ENCODE data around the gene SNRK. TPM values are rescaled to one million over a fixed set of nuclear protein-coding genes. Genes with fewer than 3 reads are reported as not detected.
A peak's percentile ranks its signal among the peaks of the same experiment; 100 is the strongest.

SNRK gene
- total RNA-seq, 1 experiment from 2014 or later: 25.4 TPM

DNA sequence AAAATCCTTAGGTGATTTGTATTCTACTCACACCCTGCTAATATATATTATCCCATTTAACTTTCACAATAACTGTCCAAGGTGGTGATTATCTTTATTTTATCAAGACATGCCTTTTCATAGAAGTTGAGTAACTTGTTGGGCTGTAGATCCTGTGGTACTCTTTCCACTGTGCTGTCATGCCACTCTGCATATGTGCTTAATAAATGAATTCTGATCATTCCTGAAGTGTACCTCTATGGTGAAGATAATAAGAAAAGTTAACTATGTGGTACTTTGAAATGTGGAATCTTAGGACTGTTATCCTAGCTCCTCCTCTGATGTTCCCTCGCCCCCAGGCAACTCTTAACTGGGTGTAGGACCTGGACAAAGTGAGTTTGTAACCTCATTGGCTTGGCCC lies 5.2 kb downstream of the SNRK start:
- CTCF ChIA-PET: no interaction called here
- TF ChIP-seq, protein P1, sequence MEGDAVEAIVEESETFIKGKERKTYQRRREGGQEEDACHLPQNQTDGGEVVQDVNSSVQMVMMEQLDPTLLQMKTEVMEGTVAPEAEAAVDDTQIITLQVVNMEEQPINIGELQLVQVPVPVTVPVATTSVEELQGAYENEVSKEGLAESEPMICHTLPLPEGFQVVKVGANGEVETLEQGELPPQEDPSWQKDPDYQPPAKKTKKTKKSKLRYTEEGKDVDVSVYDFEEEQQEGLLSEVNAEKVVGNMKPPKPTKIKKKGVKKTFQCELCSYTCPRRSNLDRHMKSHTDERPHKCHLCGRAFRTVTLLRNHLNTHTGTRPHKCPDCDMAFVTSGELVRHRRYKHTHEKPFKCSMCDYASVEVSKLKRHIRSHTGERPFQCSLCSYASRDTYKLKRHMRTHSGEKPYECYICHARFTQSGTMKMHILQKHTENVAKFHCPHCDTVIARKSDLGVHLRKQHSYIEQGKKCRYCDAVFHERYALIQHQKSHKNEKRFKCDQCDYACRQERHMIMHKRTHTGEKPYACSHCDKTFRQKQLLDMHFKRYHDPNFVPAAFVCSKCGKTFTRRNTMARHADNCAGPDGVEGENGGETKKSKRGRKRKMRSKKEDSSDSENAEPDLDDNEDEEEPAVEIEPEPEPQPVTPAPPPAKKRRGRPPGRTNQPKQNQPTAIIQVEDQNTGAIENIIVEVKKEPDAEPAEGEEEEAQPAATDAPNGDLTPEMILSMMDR (IDR thresholded peaks at IDR 0.05; ENCODE audit: insufficient read depth in 1 of 2, low read depth in 1 of 2, low read length in 1 of 2, severe bottlenecking in 1 of 2, unreplicated experiment in 1 of 2): no peak
- Mint-ChIP-seq H3K36me3 (ENCODE audit: insufficient read depth, unreplicated experiment) (peaks cover 9% of the 10 kb centered on the region), H3K27me3 (ENCODE audit: insufficient read depth, unreplicated experiment) (no peaks in the 10 kb centered on the region), H3K4me3 (ENCODE audit: unreplicated experiment) (peak overlapping the region; percentile 81), H3K27ac (ENCODE audit: unreplicated experiment) (no peak overlapping the region), H3K9me3 (ENCODE audit: unreplicated experiment) (no peaks in the 10 kb centered on the region), H3K4me1 (ENCODE audit: low read depth, unreplicated experiment) (peaks cover 43% of the 10 kb centered on the region)
- no TSS peak for BruUV-seq (replicated peaks)
- H3K4me1 ChIP-seq: peaks cover 58% of the 10 kb centered on the region
- intact Hi-C loops (cut with micrococcal nuclease; ENCODE audit: unreplicated experiment): no loop called here
- H3K9me3 ChIP-seq: no peaks in the 10 kb centered on the region
- H3K27me3 ChIP-seq (replicated peaks; ENCODE audit: control insufficient read depth, insufficient read depth, low read length): no peaks in the 10 kb centered on the region
- POLR2A ChIA-PET: no interaction called here
- DNase-seq: no peak
- H3K4me3 ChIP-seq (ENCODE audit: low read depth, low read length): no peak overlapping the region
- H3K36me3 ChIP-seq (ENCODE audit: control insufficient read depth, insufficient read depth, low read length): no peaks in the 10 kb centered on the region

DNA sequence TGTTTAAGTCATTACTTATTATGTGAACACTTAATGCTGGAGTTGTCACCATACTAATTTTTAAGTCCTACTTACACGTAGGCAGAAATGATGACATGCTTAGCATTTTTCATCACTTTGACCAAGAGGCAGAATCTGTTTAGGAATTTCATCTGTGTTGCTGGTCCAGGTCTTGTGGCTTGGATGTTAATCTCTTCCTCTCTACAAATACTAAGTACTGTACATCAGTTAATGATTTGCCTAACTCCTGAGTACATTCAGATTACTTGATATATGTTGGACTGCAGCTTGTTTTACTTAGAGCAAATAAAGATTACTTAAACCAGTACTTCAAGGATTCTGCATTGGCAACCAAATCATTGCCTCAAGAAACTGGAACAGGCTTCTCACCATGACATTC lies 8.6 kb downstream of the SNRK start:
- Mint-ChIP-seq H3K36me3 (ENCODE audit: insufficient read depth, unreplicated experiment) (peaks cover 16% of the 10 kb centered on the region), H3K27ac (ENCODE audit: unreplicated experiment) (no peak overlapping the region), H3K27me3 (ENCODE audit: insufficient read depth, unreplicated experiment) (no peaks in the 10 kb centered on the region), H3K4me1 (ENCODE audit: low read depth, unreplicated experiment) (peaks cover 36% of the 10 kb centered on the region), H3K4me3 (ENCODE audit: unreplicated experiment) (no peak overlapping the region), H3K9me3 (ENCODE audit: unreplicated experiment) (no peaks in the 10 kb centered on the region)
- no peaks in the 10 kb centered on the region for H3K27me3 ChIP-seq (replicated peaks; ENCODE audit: control insufficient read depth, insufficient read depth, low read length)
- no TSS peak for BruUV-seq (replicated peaks)
- no peaks in the 10 kb centered on the region for H3K9me3 ChIP-seq
- H3K4me3 ChIP-seq (ENCODE audit: low read depth, low read length): no peak overlapping the region
- ChIA-PET POLR2A (no interaction called here), CTCF (no interaction called here)
- intact Hi-C loops (cut with micrococcal nuclease; ENCODE audit: unreplicated experiment): loop anchor here (1.0 kb wide), 1 partner anchor 8 kb away; no protein-coding TSS in a partner anchor
- TF ChIP-seq, protein P1 (IDR thresholded peaks at IDR 0.05; ENCODE audit: insufficient read depth in 1 of 2, low read depth in 1 of 2, low read length in 1 of 2, severe bottlenecking in 1 of 2, unreplicated experiment in 1 of 2): no peak
- DNase-seq: peak in 1 of 2 experiments; percentile 32
- peaks cover 38% of the 10 kb centered on the region for H3K4me1 ChIP-seq
- H3K36me3 ChIP-seq (ENCODE audit: control insufficient read depth, insufficient read depth, low read length): no peaks in the 10 kb centered on the region; the same call in 1 of the 2 replicates

DNA sequence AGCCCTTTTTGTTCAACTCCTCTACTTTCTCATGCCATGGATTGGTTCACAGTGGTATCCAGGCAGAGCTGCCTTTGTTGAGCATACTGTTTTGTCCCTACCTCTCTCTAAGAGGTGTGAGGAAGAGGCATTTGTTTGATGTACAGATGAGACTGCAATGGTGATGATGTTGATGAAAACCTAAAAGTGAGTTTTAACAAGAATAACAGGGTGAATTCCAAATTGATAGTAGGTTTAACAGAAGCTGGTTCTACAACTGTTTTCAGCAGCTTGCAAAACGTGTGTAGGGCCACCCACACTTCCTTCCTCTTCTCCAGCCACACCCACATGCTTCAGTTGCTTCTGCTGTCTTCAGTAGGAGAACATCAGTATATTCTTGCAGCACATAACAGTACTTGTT lies 10.2 kb downstream of the SNRK start:
- H3K36me3 ChIP-seq (ENCODE audit: control insufficient read depth, insufficient read depth, low read length): no peaks in the 10 kb centered on the region; the same call in 1 of the 2 replicates
- TF ChIP-seq, protein P1 (IDR thresholded peaks at IDR 0.05; ENCODE audit: insufficient read depth in 1 of 2, low read depth in 1 of 2, low read length in 1 of 2, severe bottlenecking in 1 of 2, unreplicated experiment in 1 of 2): no peak
- ChIA-PET POLR2A (no interaction called here), CTCF (no interaction called here)
- Mint-ChIP-seq H3K9me3 (ENCODE audit: unreplicated experiment) (no peaks in the 10 kb centered on the region), H3K36me3 (ENCODE audit: insufficient read depth, unreplicated experiment) (peaks cover 7% of the 10 kb centered on the region), H3K4me3 (ENCODE audit: unreplicated experiment) (no peak overlapping the region), H3K27me3 (ENCODE audit: insufficient read depth, unreplicated experiment) (no peaks in the 10 kb centered on the region), H3K4me1 (ENCODE audit: low read depth, unreplicated experiment) (peaks cover 20% of the 10 kb centered on the region), H3K27ac (ENCODE audit: unreplicated experiment) (no peak overlapping the region)
- no TSS peak for BruUV-seq (replicated peaks)
- H3K27me3 ChIP-seq (replicated peaks; ENCODE audit: control insufficient read depth, insufficient read depth, low read length): no peaks in the 10 kb centered on the region
- intact Hi-C loops (cut with micrococcal nuclease; ENCODE audit: unreplicated experiment): no loop called here
- no peaks in the 10 kb centered on the region for H3K9me3 ChIP-seq
- H3K4me3 ChIP-seq (ENCODE audit: low read depth, low read length): no peak overlapping the region
- DNase-seq: no peak
- H3K4me1 ChIP-seq: peaks cover 22% of the 10 kb centered on the region

Data from Caco-2 (cell line).